Measurements from ENCODE around the gene BEST3. TPM values are rescaled to one million over a fixed set of nuclear protein-coding genes. Genes with fewer than 3 reads are reported as not detected.

Gene BEST3
- polyA plus RNA-seq, 3 donors = not detected

GRCh38 chr12:69648476-69648875 is 50.6 kb downstream of the BEST3 start:
- Histone ChIP-seq H4K20me1 (ENCODE audit: insufficient read depth, low read length) (no peaks in the 10 kb centered on the region), H3K9me3 (replicated peaks in 1 of 2; ENCODE audit: control insufficient read depth in 1 of 2, insufficient read depth in 1 of 2, low read length in 2 of 2) (no peaks in the 10 kb centered on the region), H3K36me3 (replicated peaks in 1 of 2; ENCODE audit: control insufficient read depth in 1 of 2, insufficient read depth in 2 of 2, low read length in 2 of 2) (no peaks in the 10 kb centered on the region), H3K79me2 (ENCODE audit: insufficient read depth, low read length) (no peaks in the 10 kb centered on the region), H3K27me3 (ENCODE audit: control insufficient read depth in 2 of 2, insufficient read depth in 2 of 2, low read length in 2 of 2) (no peaks in the 10 kb centered on the region), H3K27ac (ENCODE audit: low read depth in 1 of 2, low read length in 2 of 2) (no peak overlapping the region), H3K4me2 (replicated peaks; ENCODE audit: extremely low read depth, low read length, poor library complexity, severe bottlenecking) (no peak overlapping the region), H3K4me1 (ENCODE audit: control insufficient read depth in 1 of 2, insufficient read depth in 2 of 2, low read length in 2 of 2) (peaks cover 0 to under 1% of the 10 kb centered on the region in 2 donors), H3K4me3 (replicated peaks in 1 of 3; ENCODE audit: low read depth in 2 of 3, low read length in 3 of 3) (no peak overlapping the region), H2AFZ (ENCODE audit: insufficient read depth, low read depth, low read length, poor library complexity, severe bottlenecking) (no peak overlapping the region), H3K9ac (ENCODE audit: insufficient read depth, low read length, poor library complexity, severe bottlenecking) (no peak overlapping the region)
- no peaks in the 10 kb centered on the region for H3K4me1 Mint-ChIP-seq
- TF ChIP-seq CTCF (IDR thresholded peaks at IDR 0.05) = no peak
- intact Hi-C loops (cut with micrococcal nuclease) = no loop called here
- DNase-seq = no peak
- peaks cover 0 to 7% (median 5%) of the 10 kb centered on the region in 3 donors for H3K27me3 Mint-ChIP-seq (ENCODE audit: low read depth in 3 of 3)
- H3K36me3 Mint-ChIP-seq = no peaks in the 10 kb centered on the region
- 100% methylated on average over 1 of the region's 3 CpGs for WGBS (ENCODE audit: insufficient coverage)
- H3K4me3 Mint-ChIP-seq = no peak overlapping the region
- peaks cover 0 to 5% (median 0%) of the 10 kb centered on the region in 7 donors for H3K9me3 Mint-ChIP-seq
- no peak overlapping the region for H3K27ac Mint-ChIP-seq

GRCh38 chr12:69647178-69647577 is 51.9 kb downstream of the BEST3 start:
- TF ChIP-seq CTCF (IDR thresholded peaks at IDR 0.05) = no peak
- no peaks in the 10 kb centered on the region for H3K79me2 ChIP-seq (ENCODE audit: insufficient read depth, low read length)
- H3K9me3 ChIP-seq (replicated peaks in 1 of 2; ENCODE audit: control insufficient read depth in 1 of 2, insufficient read depth in 1 of 2, low read length in 2 of 2) = no peaks in the 10 kb centered on the region
- Mint-ChIP-seq H3K4me1 (no peaks in the 10 kb centered on the region), H3K4me3 (no peak overlapping the region), H3K9me3 (peaks cover 0 to 5% (median 0%) of the 10 kb centered on the region in 7 donors), H3K27ac (no peak overlapping the region), H3K36me3 (no peaks in the 10 kb centered on the region), H3K27me3 (ENCODE audit: low read depth in 3 of 3) (peaks cover 1 to 7% (median 5%) of the 10 kb centered on the region in 3 donors)
- H3K4me2 ChIP-seq (replicated peaks; ENCODE audit: extremely low read depth, low read length, poor library complexity, severe bottlenecking) = no peak overlapping the region
- DNase-seq = no peak
- H3K27me3 ChIP-seq (ENCODE audit: control insufficient read depth in 2 of 2, insufficient read depth in 2 of 2, low read length in 2 of 2) = no peaks in the 10 kb centered on the region
- H3K4me1 ChIP-seq (ENCODE audit: control insufficient read depth in 1 of 2, insufficient read depth in 2 of 2, low read length in 2 of 2) = no peaks in the 10 kb centered on the region
- no CpG with 5 or more reads among the region's 4 CpGs for WGBS (ENCODE audit: insufficient coverage)
- no peak overlapping the region for H3K4me3 ChIP-seq (replicated peaks in 1 of 3; ENCODE audit: low read depth in 2 of 3, low read length in 3 of 3)
- no peak overlapping the region for H3K27ac ChIP-seq (ENCODE audit: low read depth in 1 of 2, low read length in 2 of 2)
- no peaks in the 10 kb centered on the region for H4K20me1 ChIP-seq (ENCODE audit: insufficient read depth, low read length)
- H3K36me3 ChIP-seq (replicated peaks in 1 of 2; ENCODE audit: control insufficient read depth in 1 of 2, insufficient read depth in 2 of 2, low read length in 2 of 2) = no peaks in the 10 kb centered on the region
- intact Hi-C loops (cut with micrococcal nuclease) = no loop called here
- no peak overlapping the region for H2AFZ ChIP-seq (ENCODE audit: insufficient read depth, low read depth, low read length, poor library complexity, severe bottlenecking)
- H3K9ac ChIP-seq (ENCODE audit: insufficient read depth, low read length, poor library complexity, severe bottlenecking) = no peak overlapping the region
